RWPE1 (cell line): ENCODE data around the gene SSBP3.
A peak's percentile ranks its signal among the peaks of the same experiment; 100 is the strongest.

Experiments used
- CTCF ChIA-PET: fragments of 350-600 bp; sonication (Branson Sonifier 250); formaldehyde crosslinking; extraction: SDS; loops from one replicate; lab custom pipeline; 2021; lab: Yijun Ruan, JAX
- POLR2A ChIA-PET: fragments of 400-600 bp; formaldehyde crosslinking; extraction: SDS; loops from one replicate; lab custom pipeline; 2020; ENCODE audit warnings: antibody characterized with exemption; ENCODE audit not compliant: low non-redundant PET; lab: Yijun Ruan, JAX
- DNase-seq: peaks from one replicate; pipeline ENCODE4 v3.0.0; 2012; ENCODE audit warnings: low spot score
- H3K27ac ChIP-seq: fragments of 450-650 bp; 2 replicates; pipeline ENCODE4 v1.5.1; 2017
- TF ChIP-seq, protein P1 (sequence below): fragments of 450-650 bp; conservative IDR thresholded peaks from 2 replicates; pipeline ENCODE4 v1.5.1; 2017; ENCODE audit warnings: low read depth, mild to moderate bottlenecking

Gene SSBP3

DNA sequence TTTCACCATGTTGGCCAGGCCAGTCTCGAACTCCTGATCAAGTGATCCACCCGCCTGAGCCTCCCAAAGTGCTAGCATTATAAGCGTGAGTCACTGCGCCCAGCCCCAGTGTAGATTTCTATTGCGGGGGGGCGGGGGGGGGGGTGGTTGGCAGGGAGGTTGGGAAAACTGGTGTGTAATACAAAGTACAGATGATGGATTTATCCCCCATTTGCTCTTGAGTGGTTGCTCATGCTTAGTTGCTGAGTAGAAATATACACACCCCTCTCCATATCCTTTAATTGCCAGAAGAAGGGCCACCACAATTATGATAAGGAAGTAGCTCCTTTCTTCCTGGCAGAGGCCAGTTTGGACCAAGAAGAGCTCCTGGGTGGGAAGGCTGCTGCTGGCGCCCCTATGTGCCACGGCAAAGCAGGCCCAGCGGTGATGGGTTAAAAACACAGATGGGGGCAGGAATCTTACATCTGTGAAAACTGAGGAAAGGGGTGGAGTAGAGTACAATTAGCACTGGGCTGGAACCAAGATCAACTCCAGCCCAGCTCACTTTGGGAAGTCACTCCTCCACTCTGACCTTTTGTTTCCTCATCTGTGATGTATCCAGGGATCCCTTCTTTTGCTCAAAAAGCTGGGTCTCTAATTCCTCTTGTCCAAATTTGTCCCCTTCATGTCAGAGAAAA is 151.0 kb downstream of the SSBP3 start:
- POLR2A ChIA-PET: no interaction called here
- TF ChIP-seq, protein P1, sequence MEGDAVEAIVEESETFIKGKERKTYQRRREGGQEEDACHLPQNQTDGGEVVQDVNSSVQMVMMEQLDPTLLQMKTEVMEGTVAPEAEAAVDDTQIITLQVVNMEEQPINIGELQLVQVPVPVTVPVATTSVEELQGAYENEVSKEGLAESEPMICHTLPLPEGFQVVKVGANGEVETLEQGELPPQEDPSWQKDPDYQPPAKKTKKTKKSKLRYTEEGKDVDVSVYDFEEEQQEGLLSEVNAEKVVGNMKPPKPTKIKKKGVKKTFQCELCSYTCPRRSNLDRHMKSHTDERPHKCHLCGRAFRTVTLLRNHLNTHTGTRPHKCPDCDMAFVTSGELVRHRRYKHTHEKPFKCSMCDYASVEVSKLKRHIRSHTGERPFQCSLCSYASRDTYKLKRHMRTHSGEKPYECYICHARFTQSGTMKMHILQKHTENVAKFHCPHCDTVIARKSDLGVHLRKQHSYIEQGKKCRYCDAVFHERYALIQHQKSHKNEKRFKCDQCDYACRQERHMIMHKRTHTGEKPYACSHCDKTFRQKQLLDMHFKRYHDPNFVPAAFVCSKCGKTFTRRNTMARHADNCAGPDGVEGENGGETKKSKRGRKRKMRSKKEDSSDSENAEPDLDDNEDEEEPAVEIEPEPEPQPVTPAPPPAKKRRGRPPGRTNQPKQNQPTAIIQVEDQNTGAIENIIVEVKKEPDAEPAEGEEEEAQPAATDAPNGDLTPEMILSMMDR: no peak
- H3K27ac ChIP-seq: peak overlapping the region; percentile 75; the same call in 1 of the 2 replicates
- DNase-seq: peak; percentile 31
- CTCF ChIA-PET: interaction anchor here (0.6 kb wide), 1 partner anchor 9 kb away, joined by 3 read pairs; no protein-coding TSS in a partner anchor

GRCh38 chr1:54254055-54254454 is 152.1 kb downstream of the SSBP3 start:
- TF ChIP-seq, protein P1: no peak
- ChIA-PET POLR2A (no interaction called here), CTCF (interaction anchor here (1.1 kb wide), 1 partner anchor 35 kb away, joined by 3 read pairs; no protein-coding TSS in a partner anchor)
- peak; percentile 47 for DNase-seq
- peak overlapping the region; percentile 75 for H3K27ac ChIP-seq

DNA sequence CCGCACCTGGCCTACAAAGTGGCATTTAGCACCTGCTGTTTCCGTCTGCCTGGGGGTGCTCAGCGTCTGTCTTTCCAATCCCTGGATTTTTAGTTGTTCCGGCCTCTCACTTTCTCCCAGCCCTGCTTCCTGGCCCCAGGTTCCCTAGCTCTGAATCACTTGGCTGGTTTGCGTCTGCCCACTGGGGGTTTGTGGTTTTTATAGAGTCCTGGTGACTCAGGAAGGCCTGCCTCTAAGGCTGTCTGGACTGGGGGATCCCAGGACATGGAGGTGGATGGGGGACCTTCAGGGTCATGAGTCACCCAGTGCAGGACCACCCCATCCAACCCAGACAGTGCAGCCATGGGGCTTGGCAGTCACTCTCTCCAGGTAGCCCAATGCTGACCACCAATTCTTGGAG is 152.7 kb downstream of the SSBP3 start:
- DNase-seq: peak; percentile 93
- TF ChIP-seq, protein P1: no peak
- H3K27ac ChIP-seq: peak overlapping the region; percentile 75

DNA sequence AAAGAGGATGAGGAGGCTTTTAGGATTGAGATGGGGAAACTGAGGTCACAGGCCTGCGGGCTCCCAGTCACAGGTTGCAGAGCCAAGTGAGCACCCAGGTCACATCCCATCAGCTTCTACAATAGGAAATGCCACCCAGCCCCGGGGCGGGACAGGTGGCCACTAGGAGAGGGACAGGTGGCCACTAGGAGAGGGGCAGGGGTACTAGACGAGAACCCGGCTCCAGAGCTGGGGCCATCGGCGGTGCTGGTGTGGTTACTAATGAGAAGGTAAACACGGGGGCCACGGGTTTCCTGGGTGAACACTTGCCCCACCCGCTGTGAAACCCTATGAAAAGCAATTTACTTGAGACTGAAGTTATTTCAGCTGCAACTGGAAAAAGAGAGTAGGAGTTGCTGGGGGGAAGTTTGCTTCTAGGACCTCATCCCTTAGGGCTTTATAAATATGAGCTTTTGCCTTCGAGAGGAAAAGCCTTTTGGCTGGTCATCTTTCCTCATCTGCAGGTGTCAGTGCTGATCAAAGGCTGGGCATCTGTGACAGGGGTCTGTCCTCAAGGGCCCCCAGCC is 153.7 kb downstream of the SSBP3 start:
- CTCF ChIA-PET: no interaction called here
- no peak overlapping the region for H3K27ac ChIP-seq
- TF ChIP-seq, protein P1: no peak
- DNase-seq: no peak
- POLR2A ChIA-PET: no interaction called here

More for the DNA sequence above, 152.7 kb downstream of the SSBP3 start:
- POLR2A ChIA-PET: no interaction called here
- CTCF ChIA-PET: interaction anchor here (0.6 to 1.1 kb wide), 3 partner anchors 26 to 82 kb away, joined by 3 to 5 read pairs (median 3); no protein-coding TSS in a partner anchor

DNA sequence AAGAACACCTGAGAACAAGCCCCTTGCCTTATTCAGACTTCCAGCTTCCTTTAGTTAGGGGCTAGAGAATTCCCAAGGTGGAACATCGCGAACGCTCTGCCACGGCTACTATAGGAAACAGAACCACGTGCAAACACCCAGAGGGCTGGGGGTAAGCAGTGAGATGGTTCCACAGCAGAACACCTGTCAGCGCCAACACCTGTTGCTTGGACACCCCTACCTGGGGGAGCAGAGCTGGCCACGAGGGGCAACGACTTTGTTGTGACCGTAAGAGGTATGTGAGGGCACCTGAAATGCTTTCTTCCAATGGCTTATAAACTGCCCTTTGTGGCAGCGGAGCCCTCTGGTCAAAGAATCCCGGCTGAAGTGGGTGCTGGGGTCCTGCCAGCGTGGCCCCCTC is 155.5 kb downstream of the SSBP3 start:
- POLR2A ChIA-PET: no interaction called here
- no peak for DNase-seq
- H3K27ac ChIP-seq: peak overlapping the region; percentile 47
- CTCF ChIA-PET: no interaction called here
- TF ChIP-seq, protein P1: no peak

DNA sequence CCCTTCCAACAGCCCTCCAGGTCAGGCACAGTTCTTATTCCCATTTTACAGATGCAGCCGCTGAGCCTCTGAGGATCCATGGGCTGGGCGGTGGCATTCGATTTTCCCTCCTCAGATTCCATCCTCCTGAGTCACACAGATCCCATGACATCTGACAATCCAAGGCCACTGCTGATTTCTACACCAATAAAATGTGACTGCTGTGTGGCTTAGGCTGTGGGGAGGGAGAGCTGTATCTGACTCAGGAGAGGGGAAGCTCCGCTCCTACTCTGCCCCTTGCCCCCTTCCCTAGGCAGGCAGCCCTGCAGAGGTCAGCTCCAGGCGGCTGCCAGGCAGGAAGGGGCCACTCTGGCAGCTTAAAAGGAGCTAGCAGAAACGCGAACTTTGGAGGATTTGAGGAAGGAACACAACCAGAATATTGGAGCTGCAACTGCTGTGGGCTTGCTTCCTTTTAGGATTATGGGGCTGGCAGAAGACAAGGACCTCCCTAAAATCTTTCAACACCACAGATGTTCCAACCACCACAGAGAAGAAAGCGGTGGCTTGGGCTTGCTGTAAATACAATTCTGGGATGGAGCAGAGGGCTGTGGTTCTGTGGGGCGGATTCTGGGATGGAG is 156.3 kb downstream of the SSBP3 start:
- H3K27ac ChIP-seq: peak overlapping the region; percentile 47
- ChIA-PET CTCF (no interaction called here), POLR2A (no interaction called here)
- TF ChIP-seq, protein P1: no peak
- DNase-seq: peak; percentile 38
